ENCODE results near the gene GTF2H1. TPM values are rescaled to one million over a fixed set of nuclear protein-coding genes. Genes with fewer than 3 reads are reported as not detected.

GTF2H1 gene
- total and polyA plus RNA-seq, 10 donors, result 18.1 to 65.4 (median 49.6) TPM

DNA sequence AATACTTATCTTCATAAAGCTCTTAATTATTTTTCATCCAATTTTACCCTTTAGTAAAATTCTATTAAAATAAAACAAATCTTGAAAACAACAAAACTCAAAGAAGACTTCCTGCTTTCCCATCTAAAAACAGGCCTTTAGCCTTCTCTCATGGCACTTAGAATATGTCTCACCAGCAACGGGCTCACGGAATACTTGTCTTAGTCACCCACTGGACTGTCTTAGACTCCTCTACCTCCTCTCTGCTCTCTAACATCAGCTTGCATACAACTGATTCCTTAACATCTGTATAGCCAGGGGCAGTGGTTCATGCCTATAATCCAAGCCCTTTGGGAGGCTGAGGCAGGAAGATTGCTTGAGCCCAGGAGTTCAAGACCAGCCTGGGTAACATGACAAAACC lies 14.1 kb upstream of the GTF2H1 start:
- DNase-seq, result no peak
- intact Hi-C loops (cut with DNase I; ENCODE audit: low total_unique reads), result no loop called here
- H3K4me3 ChIP-seq, result no peak overlapping the region
- peaks cover 0 to 97% (median 69%) of the 10 kb centered on the region in 6 donors for H3K36me3 ChIP-seq
- H3K4me1 ChIP-seq, result peaks cover 0 to 32% (median 15%) of the 10 kb centered on the region in 6 donors
- no peak for TF ChIP-seq POLR2AphosphoS5 (IDR thresholded peaks at IDR 0.05)
- TF ChIP-seq, protein P1, sequence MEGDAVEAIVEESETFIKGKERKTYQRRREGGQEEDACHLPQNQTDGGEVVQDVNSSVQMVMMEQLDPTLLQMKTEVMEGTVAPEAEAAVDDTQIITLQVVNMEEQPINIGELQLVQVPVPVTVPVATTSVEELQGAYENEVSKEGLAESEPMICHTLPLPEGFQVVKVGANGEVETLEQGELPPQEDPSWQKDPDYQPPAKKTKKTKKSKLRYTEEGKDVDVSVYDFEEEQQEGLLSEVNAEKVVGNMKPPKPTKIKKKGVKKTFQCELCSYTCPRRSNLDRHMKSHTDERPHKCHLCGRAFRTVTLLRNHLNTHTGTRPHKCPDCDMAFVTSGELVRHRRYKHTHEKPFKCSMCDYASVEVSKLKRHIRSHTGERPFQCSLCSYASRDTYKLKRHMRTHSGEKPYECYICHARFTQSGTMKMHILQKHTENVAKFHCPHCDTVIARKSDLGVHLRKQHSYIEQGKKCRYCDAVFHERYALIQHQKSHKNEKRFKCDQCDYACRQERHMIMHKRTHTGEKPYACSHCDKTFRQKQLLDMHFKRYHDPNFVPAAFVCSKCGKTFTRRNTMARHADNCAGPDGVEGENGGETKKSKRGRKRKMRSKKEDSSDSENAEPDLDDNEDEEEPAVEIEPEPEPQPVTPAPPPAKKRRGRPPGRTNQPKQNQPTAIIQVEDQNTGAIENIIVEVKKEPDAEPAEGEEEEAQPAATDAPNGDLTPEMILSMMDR (IDR thresholded peaks at IDR 0.05 in 8 of 11, conservative IDR thresholded peaks at IDR 0.05 in 3 of 11), result no peak
- no peak for TF ChIP-seq POLR2A (IDR thresholded peaks at IDR 0.05)
- H3K27ac ChIP-seq, result no peak overlapping the region
- 92 to 100% (median 98%) methylated on average over 2 of the region's 2 CpGs for WGBS, 5 donors
- H3K9me3 ChIP-seq, result no peaks in the 10 kb centered on the region
- no peaks in the 10 kb centered on the region for H3K27me3 ChIP-seq (replicated peaks in 1 of 7)

DNA sequence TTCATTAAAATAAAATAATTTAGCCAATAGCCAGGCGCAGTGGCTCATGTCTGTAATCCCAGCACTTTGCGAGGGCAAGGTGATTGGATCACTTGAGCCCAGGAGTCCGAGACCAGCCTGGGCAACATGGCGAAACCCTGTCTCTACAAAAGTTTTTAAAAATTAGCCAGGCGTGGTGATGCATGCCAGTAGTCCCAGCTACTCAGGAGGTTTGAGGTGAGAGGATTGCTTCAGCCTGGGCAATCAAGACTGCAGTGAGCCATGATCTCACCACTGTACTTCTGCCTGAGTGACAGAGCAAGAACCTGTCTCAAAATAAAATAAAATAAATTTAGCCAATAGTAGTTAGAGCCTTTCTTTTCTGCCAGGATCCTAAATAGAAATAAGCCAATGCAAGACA lies 12.7 kb upstream of the GTF2H1 start:
- H3K4me3 ChIP-seq, result no peak overlapping the region
- H3K36me3 ChIP-seq, result peaks cover 0 to 87% (median 55%) of the 10 kb centered on the region in 6 donors
- no peaks in the 10 kb centered on the region for H3K9me3 ChIP-seq
- intact Hi-C loops (cut with DNase I; ENCODE audit: low total_unique reads), result no loop called here
- no peak for DNase-seq
- H3K27ac ChIP-seq, result no peak overlapping the region
- WGBS, 5 donors, result 90 to 99% (median 97%) methylated on average over 5 of the region's 5 CpGs
- peaks cover 0 to 45% (median 21%) of the 10 kb centered on the region in 6 donors for H3K4me1 ChIP-seq
- TF ChIP-seq POLR2A (IDR thresholded peaks at IDR 0.05) (no peak), POLR2AphosphoS5 (IDR thresholded peaks at IDR 0.05) (no peak)
- TF ChIP-seq, protein P1 (IDR thresholded peaks at IDR 0.05 in 8 of 11, conservative IDR thresholded peaks at IDR 0.05 in 3 of 11), result no peak
- no peaks in the 10 kb centered on the region for H3K27me3 ChIP-seq (replicated peaks in 1 of 7)

DNA sequence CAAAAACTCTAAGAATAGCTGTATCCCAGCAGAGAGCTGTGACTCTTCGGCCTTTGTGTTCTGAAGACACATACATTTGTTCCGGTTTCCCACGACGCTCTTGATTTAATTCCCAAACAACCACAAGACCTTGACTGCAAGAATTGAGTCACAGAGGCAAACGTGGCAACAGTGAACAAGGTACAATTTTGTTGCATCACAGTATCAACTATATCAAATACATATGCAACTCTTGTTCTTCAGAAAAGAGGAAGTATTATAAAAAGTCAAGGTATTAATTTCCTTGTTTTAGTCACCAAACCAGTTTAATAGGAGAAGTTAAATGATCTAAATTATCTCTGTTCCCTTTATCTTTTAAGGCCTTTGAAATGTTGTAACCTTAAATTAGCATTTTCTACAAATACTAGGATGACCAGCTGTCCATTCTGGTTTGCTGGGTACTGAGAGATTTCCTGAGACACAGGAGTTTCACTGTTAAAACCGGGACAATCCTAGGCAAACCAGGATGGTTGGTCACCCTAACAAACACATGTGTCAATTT lies 11.5 kb upstream of the GTF2H1 start:
- no peak for DNase-seq
- no peaks in the 10 kb centered on the region for H3K27me3 ChIP-seq (replicated peaks in 1 of 7)
- peak overlapping the region in 5 of 8 donors; percentile 58 to 77 (median 70) for H3K27ac ChIP-seq
- intact Hi-C loops (cut with DNase I; ENCODE audit: low total_unique reads), result no loop called here
- peaks cover 3 to 54% (median 22%) of the 10 kb centered on the region in 6 donors for H3K4me1 ChIP-seq
- H3K4me3 ChIP-seq, result no peak overlapping the region
- H3K36me3 ChIP-seq, result peaks cover 0 to 84% (median 44%) of the 10 kb centered on the region in 6 donors
- no peak for TF ChIP-seq POLR2A (IDR thresholded peaks at IDR 0.05)
- TF ChIP-seq, protein P1 (IDR thresholded peaks at IDR 0.05 in 8 of 11, conservative IDR thresholded peaks at IDR 0.05 in 3 of 11), result no peak
- no peak for TF ChIP-seq POLR2AphosphoS5 (IDR thresholded peaks at IDR 0.05)
- no peaks in the 10 kb centered on the region for H3K9me3 ChIP-seq
- 49 to 64% (median 55%) methylated on average over 6 of the region's 6 CpGs for WGBS, 5 donors

DNA sequence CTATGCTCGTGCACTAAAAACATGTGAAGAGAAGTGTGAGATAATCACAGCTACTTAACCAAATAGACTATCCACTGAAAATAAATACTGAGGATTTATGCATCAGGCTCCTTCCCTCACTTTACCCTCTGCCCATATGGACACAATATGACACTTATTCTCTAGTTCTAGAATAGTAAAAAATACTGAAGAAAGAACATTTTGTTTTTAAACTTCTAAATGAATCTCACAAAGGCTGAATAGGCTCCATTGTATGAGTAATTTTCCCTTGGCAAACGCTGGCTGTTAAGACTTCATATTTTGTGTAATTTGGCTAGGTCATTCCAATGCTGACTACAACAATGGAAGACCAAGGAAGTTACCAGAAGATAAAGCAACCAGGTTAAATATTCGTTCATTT lies 10.4 kb upstream of the GTF2H1 start:
- intact Hi-C loops (cut with DNase I; ENCODE audit: low total_unique reads), result no loop called here
- no peak for DNase-seq
- no peak overlapping the region for H3K4me3 ChIP-seq
- H3K27me3 ChIP-seq (replicated peaks in 1 of 7), result no peaks in the 10 kb centered on the region
- WGBS, 5 donors, result 83 to 98% (median 92%) methylated on average over 3 of the region's 3 CpGs
- peaks cover 3 to 56% (median 22%) of the 10 kb centered on the region in 6 donors for H3K4me1 ChIP-seq
- H3K27ac ChIP-seq, result peak overlapping the region in 7 of 8 donors; percentile 32 to 77 (median 65)
- TF ChIP-seq, protein P1 (IDR thresholded peaks at IDR 0.05 in 8 of 11, conservative IDR thresholded peaks at IDR 0.05 in 3 of 11), result no peak
- TF ChIP-seq POLR2A (IDR thresholded peaks at IDR 0.05) (no peak), POLR2AphosphoS5 (IDR thresholded peaks at IDR 0.05) (no peak)
- no peaks in the 10 kb centered on the region for H3K9me3 ChIP-seq
- H3K36me3 ChIP-seq, result peaks cover 0 to 84% (median 34%) of the 10 kb centered on the region in 6 donors
